Measurements from ENCODE around the gene USP15.
"Not testable (repeated sequence)": the region's sequence is repeated elsewhere in the genome, so short reads cannot be mapped to it uniquely, and the experiment has no call there.

USP15 gene

DNA sequence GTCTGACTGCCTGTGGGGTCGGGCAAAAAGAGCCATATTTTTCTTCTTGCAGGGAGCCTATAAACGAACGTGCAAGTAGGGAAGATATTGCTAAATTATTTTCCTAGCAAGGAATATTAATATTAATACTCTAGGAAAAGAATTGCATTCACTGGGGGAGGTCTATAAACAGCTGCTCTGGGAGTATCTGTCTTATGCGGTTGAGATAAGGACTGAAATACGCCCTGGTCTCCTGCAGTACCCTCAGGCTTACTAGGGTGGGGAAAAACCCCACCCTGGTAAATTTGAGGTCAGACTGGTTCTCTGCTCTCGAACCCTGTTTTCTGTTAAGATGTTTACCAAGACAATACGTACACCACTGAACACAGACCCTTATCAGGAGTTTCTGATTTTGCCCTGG is 203.0 kb downstream of the USP15 start:
- DNase-seq: not testable (repeated sequence)
